ENCODE measurements around the gene LAMTOR1. TPM values are rescaled to one million over a fixed set of nuclear protein-coding genes. Genes with fewer than 3 reads are reported as not detected.

The LAMTOR1 gene
- total RNA-seq, 1 experiment from 2014 or later = 96.3 TPM

GRCh38 chr11:72138821-72139390 lies 35.8 kb upstream of the LAMTOR1 start:
- no peak overlapping the region for H3K56ac ChIP-seq (ENCODE audit: insufficient read length, low read depth, low read length)
- H4K20me1 ChIP-seq (ENCODE audit: control insufficient read depth, insufficient read depth, insufficient read length) = no peaks in the 10 kb centered on the region
- H3K27ac ChIP-seq (ENCODE audit: insufficient read length, low read depth, low read length) = no peak overlapping the region
- H2BK20ac ChIP-seq (ENCODE audit: low read depth, low read length, poor library complexity, severe bottlenecking) = no peak overlapping the region
- no peak overlapping the region for H3K4ac ChIP-seq (ENCODE audit: low read depth, low read length)
- H3K27me3 Mint-ChIP-seq (ENCODE audit: low read depth) = peaks cover 11% of the 10 kb centered on the region
- no peak overlapping the region for H3K18ac ChIP-seq (ENCODE audit: insufficient read length, low read depth, low read length)
- no peak overlapping the region for H4K5ac ChIP-seq (ENCODE audit: insufficient read length, low read depth, low read length)
- TF ChIP-seq CTCF (conservative IDR thresholded peaks at IDR 0.05) = no peak
- H4K91ac ChIP-seq (ENCODE audit: insufficient read length, low read depth, low read length) = no peak overlapping the region
- no peak overlapping the region for H3K14ac ChIP-seq (ENCODE audit: insufficient read depth, low read length)
- no peaks in the 10 kb centered on the region for H3K27me3 ChIP-seq (ENCODE audit: insufficient read depth, low read length)
- no peak overlapping the region for H3K9ac ChIP-seq (ENCODE audit: extremely low read depth, insufficient read length, low read length)
- H3K9me3 ChIP-seq (ENCODE audit: control insufficient read depth, low read depth, low read length) = no peaks in the 10 kb centered on the region
- no peak overlapping the region; a peak in 1 of 7 replicates for H3K27ac Mint-ChIP-seq
- no CpG with 5 or more reads among the region's 12 CpGs for WGBS (ENCODE audit: extremely low coverage, insufficient read length, low lambda C conversion rate)
- no peak overlapping the region for H3T11ph ChIP-seq (ENCODE audit: low read length)
- H2AFZ ChIP-seq (ENCODE audit: low read length) = no peak overlapping the region
- no peaks in the 10 kb centered on the region for H3K9me3 Mint-ChIP-seq
- H3K4me3 Mint-ChIP-seq = no peak overlapping the region; a peak in 1 of 5 replicates
- DNase-seq = no peak
- H3K4me2 ChIP-seq (ENCODE audit: insufficient read depth, insufficient read length, low read length) = no peak overlapping the region
- no peaks in the 10 kb centered on the region for H3K79me2 ChIP-seq (ENCODE audit: insufficient read depth, low read length)
- no peak overlapping the region for H2AK5ac ChIP-seq (ENCODE audit: insufficient read length, low read length)
- H3K4me1 Mint-ChIP-seq = peaks cover 3 to 5% of the 10 kb centered on the region in 2 experiments; a peak in 3 of 4 replicates
- H3K36me3 Mint-ChIP-seq (ENCODE audit: insufficient read depth in 1 of 3, low read depth in 3 of 3) = no peaks in the 10 kb centered on the region
- H3K23ac ChIP-seq (ENCODE audit: insufficient read length, low read depth, low read length) = no peak overlapping the region
- H3K23me2 ChIP-seq (ENCODE audit: insufficient read length, low read depth, low read length, poor library complexity, severe bottlenecking) = no peaks in the 10 kb centered on the region
- H3K4me1 ChIP-seq (ENCODE audit: insufficient read depth, low read length) = no peaks in the 10 kb centered on the region; the same call in none of the 2 replicates
- no peak overlapping the region for H2BK15ac ChIP-seq (ENCODE audit: low read depth, low read length)
- no peak overlapping the region for H2BK5ac ChIP-seq (ENCODE audit: insufficient read length, low read length)
- no peak overlapping the region for H2BK12ac ChIP-seq (ENCODE audit: insufficient read length, low read depth, low read length)
- no peaks in the 10 kb centered on the region for H3K79me1 ChIP-seq (ENCODE audit: insufficient read depth, low read depth, low read length, poor library complexity, severe bottlenecking)
- H2BK120ac ChIP-seq (ENCODE audit: low read depth, low read length, poor library complexity, severe bottlenecking) = no peak overlapping the region
- H4K8ac ChIP-seq (replicated peaks; ENCODE audit: insufficient read length, low read depth, low read length) = no peak overlapping the region

Measured in H9 (cell line).